HG02852 (cell line): ENCODE results near the gene ZNF491.
"Not testable (repeated sequence)": the region's sequence is repeated elsewhere in the genome, so short reads cannot be mapped to it uniquely, and the experiment has no call there.

Experiments used
- ATAC-seq: cut with Tn5 transposase; IDR thresholded peaks from one replicate; pipeline ENCODE4 v1.9.1; 2021; ENCODE audit warnings: mild to moderate bottlenecking, moderate library complexity; ENCODE audit not compliant: unreplicated experiment

Gene ZNF491

DNA sequence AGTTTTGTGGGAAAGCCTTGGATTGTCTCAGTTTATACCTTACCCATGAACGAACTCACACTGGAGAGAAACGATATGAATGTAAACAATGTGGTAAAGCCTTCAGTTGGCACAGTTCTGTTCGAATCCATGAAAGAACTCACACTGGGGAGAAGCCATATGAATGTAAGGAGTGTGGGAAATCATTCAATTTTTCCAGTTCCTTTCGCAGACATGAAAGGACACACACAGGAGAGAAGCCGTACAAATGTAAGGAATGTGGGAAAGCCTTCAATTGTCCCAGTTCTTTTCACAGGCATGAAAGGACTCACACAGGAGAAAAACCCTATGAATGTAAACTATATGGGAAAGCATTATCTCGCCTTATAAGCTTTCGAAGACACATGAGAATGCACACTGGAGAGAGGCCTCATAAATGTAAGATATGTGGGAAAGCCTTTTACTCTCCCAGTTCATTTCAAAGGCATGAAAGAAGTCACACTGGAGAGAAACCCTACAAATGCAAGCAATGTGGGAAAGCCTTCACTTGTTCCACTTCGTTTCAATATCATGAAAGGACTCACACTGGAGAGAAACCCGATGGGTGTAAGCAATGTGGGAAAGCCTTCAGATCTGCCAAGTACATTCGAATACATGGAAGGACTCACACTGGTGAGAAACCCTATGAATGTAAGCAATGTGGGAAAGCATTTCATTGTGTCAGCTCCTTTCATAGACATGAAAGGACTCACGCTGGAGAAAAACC lies 8.2 kb downstream of the ZNF491 start:
- ATAC-seq: no peak

DNA sequence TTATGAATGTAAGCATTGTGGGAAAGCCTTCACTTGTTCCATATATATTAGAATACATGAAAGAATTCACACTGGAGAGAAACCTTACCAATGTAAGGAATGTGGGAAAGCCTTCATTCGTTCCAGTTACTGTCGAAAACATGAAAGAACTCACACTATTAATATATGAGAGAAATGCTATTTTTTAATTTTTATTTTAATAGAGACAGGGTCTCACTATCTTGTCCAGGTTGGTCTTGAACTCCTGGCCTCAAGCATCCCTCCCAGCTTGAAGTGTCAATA lies 8.7 kb downstream of the ZNF491 start:
- no peak for ATAC-seq

DNA sequence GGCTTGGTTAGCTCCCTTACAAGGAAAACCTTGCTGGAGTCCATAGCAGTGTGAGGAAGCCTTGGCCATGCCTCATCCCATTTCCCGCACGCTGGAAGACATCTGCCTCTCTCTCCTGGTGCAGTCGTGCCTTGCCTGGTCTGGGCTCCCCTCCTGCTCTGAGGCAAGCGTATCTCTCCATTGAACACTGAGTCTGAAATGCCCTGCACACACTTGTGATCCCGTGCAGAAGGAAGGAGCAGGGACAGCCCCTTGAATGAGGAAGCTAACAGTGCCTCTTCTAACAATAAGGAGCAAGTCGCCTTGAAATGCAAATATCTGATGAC lies 15.3 kb downstream of the ZNF491 start:
- ATAC-seq: peak; percentile 38

DNA sequence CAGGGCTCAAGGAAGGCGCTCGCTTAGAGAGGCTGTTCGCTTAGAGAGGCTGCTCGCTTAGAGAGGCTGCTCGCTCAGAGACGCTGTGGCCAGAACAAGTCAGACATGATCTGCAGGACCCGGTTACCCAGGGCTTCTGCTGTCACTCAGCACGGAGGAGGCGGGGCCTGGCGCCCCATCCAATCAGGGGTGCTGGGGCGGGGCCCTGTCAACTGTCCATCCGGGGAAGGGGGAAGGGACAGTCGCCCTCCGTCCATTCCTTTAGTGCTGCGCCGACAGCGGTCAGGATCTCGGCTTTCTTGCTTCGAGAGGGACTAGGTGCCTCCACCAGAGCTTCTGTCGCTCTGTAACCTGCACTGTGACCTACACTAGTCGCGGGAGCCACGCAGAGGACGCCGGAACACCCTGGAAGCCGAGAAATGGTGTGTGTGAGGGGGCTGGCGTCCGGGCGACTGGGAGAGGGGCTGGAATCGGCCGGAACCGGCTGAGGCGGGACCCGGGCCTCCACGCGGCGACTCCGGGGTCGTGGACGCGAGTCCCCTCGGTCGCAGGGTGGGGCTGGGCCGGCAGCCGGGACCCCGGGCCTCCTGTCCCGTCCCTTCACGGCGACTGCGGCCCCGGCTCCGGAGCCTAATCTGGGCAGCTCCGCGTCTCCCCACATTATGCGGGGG lies 15.8 kb downstream of the ZNF491 start, which contains the start of gene ZNF440:
ZNF440 (plus strand) TSS at position 245 of the 671 bp plus-strand sequence; CDS start at position 420, 175 bp downstream.
- peak; percentile 99 for ATAC-seq

DNA sequence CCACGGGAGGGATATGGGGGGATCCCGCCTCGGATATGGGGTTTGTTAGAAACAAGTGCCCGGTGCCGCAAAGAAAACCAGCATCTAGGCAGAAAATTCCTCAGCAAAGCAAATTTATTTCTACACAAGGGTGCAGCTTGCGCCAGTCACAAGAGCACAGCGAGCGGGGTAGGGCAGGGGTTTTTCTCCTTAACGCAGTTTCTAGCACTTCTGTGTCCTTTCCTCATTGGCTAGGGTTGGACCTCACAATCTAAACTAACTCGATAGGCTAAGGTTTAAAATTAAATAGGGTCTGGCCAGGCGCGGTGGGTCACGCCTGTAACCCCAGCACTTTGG lies 16.3 kb downstream of the ZNF491 start:
- ATAC-seq: no peak

DNA sequence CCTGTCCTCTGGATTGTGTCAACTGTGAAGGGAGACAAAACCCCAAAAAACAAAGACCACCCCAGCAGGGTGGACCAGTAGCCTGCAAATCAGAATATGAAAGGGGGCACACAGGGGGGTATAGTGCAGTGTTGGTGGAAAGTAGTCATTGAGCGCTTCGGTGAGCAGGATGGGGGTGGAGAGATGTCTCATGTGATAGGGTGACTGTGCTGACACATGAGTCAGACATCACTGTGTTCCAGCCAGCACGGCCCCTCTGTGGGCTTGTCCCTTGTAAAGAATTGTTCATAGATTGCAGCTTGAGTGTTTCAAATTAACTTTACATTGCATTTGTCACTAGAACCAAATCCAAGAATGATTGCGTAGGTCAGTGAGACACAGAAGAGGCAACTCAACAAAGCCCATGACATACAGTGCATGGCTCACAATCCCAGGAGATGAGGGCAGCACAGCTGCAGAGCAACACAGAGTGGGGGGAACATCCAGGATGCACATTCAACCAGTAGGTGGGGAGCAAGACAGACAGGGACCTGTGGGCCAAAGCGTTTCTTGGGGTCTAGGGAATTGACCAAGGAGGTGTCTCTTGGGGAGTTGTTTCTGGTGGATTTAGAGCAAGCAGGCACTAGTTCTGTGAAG lies 23.3 kb downstream of the ZNF491 start:
- no peak for ATAC-seq

DNA sequence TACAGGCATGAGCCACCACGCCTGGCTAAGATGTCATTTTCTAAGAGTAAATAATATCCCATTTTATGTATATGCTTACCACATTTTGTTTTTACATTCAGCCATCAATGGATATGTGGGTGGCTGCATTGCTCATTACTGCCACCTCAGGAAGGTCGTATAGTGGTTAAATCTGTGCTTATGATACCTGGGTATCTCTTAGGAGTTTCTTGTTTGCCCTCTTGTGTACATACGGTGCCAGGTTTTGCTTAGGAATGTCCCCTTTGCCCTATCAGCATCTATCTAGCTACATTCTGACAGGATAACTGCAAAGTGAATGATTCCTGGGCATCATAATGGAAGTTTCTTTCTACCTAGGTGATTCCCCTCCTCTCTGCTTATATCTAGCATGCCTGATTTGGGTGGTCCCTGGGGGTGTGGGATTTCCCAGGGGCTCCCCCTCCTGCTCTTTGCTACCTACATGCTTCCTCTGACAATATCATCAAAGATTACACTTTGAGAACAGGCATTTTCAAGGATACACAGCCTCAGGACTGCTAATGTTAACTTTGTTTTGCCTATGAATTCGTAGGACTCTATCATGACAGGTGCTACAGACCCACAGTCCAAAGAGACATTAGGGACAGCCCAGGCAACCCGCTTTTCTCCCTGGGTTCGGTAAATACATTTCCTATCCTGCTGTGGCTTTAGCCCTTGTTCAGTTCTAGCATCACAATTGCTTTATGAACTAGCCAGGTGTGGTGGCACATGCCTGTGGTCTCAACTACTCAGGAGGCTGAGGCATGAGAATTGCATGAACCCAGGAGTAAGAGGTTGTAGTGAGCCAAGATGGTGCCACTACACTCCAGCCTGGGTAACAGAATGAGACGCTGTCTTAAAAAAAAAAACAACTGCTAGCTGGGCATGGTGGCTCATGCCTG lies 30.9 kb downstream of the ZNF491 start:
- not testable (repeated sequence) for ATAC-seq

DNA sequence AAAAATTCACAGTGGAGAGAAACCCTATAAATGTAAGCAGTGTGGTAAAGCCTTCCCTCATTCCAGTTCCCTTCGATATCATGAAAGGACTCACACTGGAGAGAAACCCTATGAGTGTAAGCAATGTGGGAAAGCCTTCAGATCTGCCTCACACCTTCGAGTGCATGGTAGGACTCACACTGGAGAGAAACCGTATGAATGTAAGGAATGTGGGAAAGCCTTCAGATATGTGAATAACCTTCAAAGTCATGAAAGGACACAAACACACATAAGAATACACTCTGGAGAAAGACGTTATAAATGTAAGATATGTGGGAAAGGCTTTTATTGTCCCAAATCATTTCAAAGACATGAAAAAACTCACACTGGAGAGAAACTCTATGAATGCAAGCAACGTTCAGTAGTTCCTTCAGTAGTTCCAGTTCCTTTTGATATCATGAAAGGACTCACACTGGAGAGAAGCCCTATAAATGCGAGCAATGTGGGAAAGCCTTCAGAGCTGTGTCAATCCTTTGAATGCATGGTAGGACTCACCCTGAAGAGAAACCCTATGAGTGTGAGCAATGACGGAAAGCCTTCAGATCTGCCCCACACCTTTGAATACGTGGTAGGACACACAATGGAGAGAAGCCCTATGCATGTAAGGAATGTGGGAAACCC lies 34.1 kb downstream of the ZNF491 start:
- no peak for ATAC-seq

DNA sequence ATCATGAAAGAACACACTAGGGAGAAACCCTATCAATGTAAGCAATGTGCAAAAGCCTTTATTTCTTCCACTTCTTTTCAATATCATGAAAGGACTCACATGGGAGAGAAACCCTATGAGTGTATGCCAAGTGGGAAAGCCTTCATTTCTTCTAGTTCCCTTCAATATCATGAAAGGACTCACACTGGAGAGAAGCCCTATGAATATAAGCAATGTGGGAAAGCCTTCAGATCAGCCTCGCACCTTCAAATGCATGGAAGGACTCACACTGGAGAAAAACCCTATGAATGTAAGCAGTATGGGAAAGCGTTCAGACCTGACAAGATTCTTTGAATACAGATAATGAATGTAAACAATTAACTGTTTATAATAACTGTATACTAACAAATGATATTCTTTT lies 35.2 kb downstream of the ZNF491 start:
- no peak for ATAC-seq

DNA sequence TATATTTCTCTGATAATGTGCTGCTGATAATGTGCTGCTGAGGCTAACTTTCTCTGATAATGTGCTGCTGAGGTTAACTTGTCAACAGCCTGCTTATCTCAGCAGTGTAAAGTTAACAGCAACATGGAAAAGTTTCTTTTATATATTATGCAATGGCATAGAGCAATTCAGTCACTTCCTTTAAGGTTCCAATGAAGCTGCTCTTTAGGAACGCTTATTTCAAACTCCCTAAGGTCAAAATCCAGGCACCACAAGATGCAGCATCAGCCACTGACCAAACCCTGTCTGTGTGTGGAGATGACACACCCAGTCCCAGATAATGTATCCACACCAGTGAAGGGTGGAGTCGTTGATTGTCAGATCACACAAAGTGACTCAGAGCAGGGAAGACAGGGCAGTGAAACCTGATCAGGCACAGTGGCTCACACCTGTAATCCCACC lies 37.3 kb downstream of the ZNF491 start:
- ATAC-seq: not testable (repeated sequence)

DNA sequence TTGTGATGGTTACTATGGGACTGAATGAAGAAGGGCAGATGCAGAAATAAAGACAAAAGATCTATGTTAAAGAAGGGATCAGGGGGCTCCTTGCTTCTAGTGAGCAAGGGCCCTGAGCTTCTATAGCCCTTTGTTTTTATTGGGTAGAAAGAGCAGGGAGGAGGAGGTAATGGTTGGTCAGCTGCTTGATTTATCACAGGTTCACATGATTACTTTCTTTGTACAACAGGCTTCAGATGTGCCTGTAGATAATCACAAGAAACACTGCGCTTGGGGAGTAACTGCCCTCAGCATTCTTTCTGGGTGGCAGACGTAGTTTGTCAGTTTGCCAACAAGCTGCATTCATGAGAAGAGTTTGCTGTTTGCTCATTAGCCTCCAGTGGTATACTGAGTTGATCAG lies 45.4 kb downstream of the ZNF491 start:
- ATAC-seq: no peak

DNA sequence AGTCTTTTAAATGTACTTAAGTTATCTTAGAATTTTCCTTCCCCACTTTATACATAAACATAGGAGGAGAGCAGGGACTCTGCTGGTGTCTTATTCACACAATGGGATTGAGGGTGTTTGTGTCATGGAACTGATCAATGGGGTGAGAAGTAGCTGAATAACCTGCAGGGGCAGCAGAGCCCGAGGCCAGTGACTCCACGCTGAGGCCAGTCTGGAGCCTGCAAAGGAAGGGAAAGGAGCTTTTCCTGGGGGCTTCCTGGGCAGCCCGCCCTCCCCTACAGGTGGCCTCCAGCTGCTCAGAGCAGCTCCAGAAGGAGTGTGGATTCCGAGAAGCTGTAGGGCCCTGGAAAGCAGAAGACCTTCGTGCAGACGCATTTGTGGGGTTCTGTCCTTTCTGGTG lies 49.3 kb downstream of the ZNF491 start:
- ATAC-seq: not testable (repeated sequence)

DNA sequence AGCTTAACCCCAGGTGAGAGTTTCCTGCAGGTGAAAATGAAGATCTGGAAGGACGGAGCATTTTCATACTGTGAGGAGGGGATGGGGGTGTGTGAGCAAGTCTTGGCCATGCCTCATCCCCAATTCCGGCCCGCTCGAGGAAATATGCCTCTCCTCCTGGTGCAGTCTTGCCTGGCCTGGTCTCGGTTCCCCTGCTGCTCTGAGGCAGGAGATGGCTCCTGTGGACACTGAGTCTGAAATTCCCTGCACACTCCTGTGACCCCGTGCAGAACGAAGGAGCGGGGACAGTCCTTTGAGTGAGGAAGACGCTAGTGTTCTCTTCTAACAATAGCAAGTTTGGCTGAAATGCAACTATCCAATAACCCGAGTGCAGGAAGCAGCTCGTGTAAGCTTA lies 49.9 kb downstream of the ZNF491 start:
- no peak for ATAC-seq

DNA sequence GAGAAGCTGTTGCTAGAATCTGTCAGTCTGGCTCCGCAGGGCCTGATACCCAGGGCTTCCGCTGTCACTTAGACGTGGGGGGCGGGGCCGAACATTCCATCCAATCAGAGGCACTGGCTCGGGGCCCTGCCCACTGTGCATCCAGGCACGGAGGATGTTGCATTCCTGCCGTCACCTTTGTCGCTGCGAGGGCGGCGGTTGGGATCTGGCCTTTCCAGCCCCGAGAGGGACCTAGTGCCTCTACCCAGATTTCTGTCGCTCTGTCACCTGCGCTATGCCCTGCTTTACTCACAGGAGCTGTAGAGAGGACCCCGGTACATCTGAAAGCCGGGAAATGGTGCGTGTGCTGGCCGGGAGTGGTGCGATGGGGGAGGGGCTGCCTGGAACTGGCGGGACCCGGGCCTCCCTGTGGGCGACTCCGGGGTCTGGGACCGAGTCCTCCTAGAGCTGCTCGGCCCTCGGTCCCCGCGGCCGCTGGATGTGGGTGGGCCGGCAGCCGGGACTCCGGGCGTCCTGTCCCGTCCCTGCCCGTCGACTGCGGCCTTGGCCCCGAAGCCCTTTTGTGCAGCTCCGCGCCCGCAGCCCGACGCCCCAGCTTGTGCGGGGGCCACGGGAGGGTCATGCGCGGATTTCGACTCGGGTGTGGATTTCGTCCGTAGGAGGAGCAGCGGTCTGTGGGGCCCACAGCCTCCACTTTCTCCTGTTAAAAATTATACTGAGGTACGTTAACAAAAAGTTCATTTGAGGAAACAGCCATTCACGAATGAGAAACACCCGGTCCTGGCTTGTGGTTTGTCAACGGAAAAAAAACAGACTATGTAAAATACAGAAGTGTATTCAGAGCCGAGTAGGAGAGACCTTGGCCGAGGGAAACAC lies 50.5 kb downstream of the ZNF491 start, which contains the start of gene ZNF439:
ZNF439 (plus strand) TSS at position 133 of the 876 bp plus-strand sequence; CDS start at position 275, 142 bp downstream.
- ATAC-seq: peak; percentile 93

DNA sequence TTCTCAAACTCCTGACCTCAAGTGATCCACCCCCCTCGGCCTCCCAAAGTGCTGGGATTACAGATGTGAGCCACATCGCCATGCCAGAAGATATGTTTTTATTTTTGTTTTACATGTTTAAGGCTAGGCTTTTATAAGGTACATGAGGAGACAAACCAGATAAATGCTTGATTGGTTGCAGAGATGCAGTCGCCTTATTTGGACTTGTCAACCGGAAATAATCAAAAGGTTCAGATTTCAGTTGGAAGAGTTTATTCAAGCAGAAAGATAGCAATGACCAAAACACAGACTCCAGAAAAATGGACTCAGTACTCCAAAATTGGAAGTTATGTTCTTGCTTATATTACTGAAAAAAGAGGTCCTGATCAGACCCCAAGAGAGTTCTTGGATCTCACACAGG lies 52.0 kb downstream of the ZNF491 start:
- ATAC-seq: not testable (repeated sequence)

DNA sequence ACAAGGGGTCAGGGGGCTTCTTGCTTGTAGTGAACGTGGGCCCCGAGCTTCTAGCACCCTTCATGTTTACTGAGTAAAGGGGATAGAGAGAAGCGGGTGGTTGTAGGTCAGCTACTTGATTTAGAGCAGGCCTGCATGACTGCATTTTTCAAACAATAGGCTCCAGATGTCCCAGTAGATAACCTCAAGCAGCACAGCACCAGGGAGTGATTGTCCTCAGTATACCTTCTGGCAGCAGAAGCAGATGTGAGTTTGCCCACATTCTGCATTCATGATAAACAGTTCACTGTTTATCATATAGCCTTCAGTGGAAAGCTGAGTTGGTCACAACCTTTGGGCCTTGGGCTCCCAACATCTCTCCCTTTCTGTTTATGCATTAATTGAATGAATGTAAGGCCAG lies 55.0 kb downstream of the ZNF491 start:
- ATAC-seq: no peak

DNA sequence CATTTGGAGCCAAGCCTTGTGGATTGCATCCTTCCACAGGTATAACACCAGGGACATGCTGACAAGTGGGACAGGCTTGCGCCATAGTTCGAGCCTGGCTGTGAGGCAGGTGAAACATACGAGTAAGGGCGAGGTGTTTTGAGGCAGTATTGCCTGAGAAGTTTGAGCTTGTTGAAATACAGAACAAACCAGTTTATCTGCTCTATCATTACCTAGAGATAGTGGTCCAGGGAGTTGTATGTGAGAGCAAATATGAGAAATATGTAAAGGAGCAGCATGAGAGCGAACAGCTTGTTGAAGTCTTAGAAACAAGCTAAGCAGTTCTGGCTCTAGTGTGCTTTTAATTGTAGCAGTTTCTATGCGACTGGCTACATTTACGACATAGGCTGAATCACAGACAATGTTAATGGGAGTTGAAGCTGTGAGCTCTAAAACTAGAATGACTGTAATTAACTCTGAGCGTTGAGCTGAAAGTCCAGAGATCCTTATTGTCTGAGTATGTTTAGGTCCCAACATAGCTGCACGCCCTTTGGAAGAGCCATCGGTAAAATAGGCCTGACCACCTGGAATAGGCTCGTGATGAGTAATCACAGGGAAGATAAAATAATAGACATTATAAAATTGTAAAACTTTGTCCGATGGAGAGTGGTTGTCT lies 58.4 kb downstream of the ZNF491 start:
- no peak for ATAC-seq
